ENCODE measurements around the gene A3GALT2. TPM values are rescaled to one million over a fixed set of nuclear protein-coding genes. Genes with fewer than 3 reads are reported as not detected.
A peak's percentile ranks its signal among the peaks of the same experiment; 100 is the strongest.

Gene A3GALT2
- total RNA-seq, 4 donors from 2014 or later, result not detected

- Histone ChIP-seq H3K27me3 (no peaks in the 10 kb centered on the region), H3K4me1 (peaks cover 10 to 33% (median 12%) of the 10 kb centered on the region in 4 donors), H3K9me3 (no peaks in the 10 kb centered on the region), H3K27ac (no peak overlapping the region), H3K36me3 (no peaks in the 10 kb centered on the region), H3K4me3 (no peak overlapping the region)
- TF ChIP-seq CTCF (IDR thresholded peaks at IDR 0.05), result no peak
- no peak for TF ChIP-seq EP300 (IDR thresholded peaks at IDR 0.05; ENCODE audit: low read depth)
- no peak for TF ChIP-seq POLR2AphosphoS5 (IDR thresholded peaks at IDR 0.05)
- intact Hi-C loops (cut with DNase I; ENCODE audit: low total_unique reads), result loop anchor here (2.0 kb wide), 1 partner anchor 74 kb away; no protein-coding TSS in a partner anchor
- WGBS, 2 donors (ENCODE audit: low coverage in 1 of 2), result 85 to 100% methylated on average over 1 to 15 of the region's 15 CpGs
- in situ Hi-C loops (cut with MboI; ENCODE audit: low pct_ligation_motif_present in 1 of 4, low pct_unique_long_range_greater_than_20kb in 1 of 4, low sequenced_read_pairs in 3 of 4), result loop anchor here (5.0 to 25.0 kb wide), 3 partner anchors 71 to 94 kb away; partner anchors contain the start of gene ZSCAN20 (in 1 of the 4)
- DNase-seq, result no peak
These were observed 47.5 kb upstream of the A3GALT2 start for GRCh38 chr1:33368431-33368830.

GRCh38 chr1:33367485-33368405 lies 46.8 kb upstream of the A3GALT2 start:
- H3K36me3 ChIP-seq, result no peaks in the 10 kb centered on the region
- no peak overlapping the region for H3K4me3 ChIP-seq
- 0 to 30% methylated on average over 2 to 23 of the region's 23 CpGs for WGBS, 2 donors (ENCODE audit: low coverage in 1 of 2)
- DNase-seq, result peak; percentile 89
- H3K27ac ChIP-seq, result peak overlapping the region; percentile 11 to 55 (median 36)
- no peaks in the 10 kb centered on the region for H3K9me3 ChIP-seq
- H3K4me1 ChIP-seq, result peaks cover 10 to 33% (median 13%) of the 10 kb centered on the region in 4 donors
- intact Hi-C loops (cut with DNase I; ENCODE audit: low total_unique reads) (loop anchor here (2.0 kb wide), 1 partner anchor 73 kb away; no protein-coding TSS in a partner anchor), in situ Hi-C loops (cut with MboI; ENCODE audit: low pct_ligation_motif_present in 1 of 4, low pct_unique_long_range_greater_than_20kb in 1 of 4, low sequenced_read_pairs in 3 of 4) (loop anchor here (5.0 to 25.0 kb wide), 3 partner anchors 70 to 95 kb away; partner anchors contain the start of gene ZSCAN20 (in 1 of the 4))
- no peaks in the 10 kb centered on the region for H3K27me3 ChIP-seq
- TF ChIP-seq EP300 (IDR thresholded peaks at IDR 0.05; ENCODE audit: low read depth) (no peak), CTCF (IDR thresholded peaks at IDR 0.05) (peak; percentile 95 to 98 (median 96))

- H3K9me3 ChIP-seq, result no peaks in the 10 kb centered on the region
- in situ Hi-C loops (cut with MboI; ENCODE audit: low pct_ligation_motif_present in 1 of 4, low pct_unique_long_range_greater_than_20kb in 1 of 4, low sequenced_read_pairs in 3 of 4) (loop anchor here (5.0 to 25.0 kb wide), 3 partner anchors 70 to 95 kb away; partner anchors contain the start of gene ZSCAN20 (in 1 of the 4)), intact Hi-C loops (cut with DNase I; ENCODE audit: low total_unique reads) (no loop called here)
- TF ChIP-seq POLR2A (IDR thresholded peaks at IDR 0.05) (no peak), CTCF (IDR thresholded peaks at IDR 0.05) (no peak), EP300 (IDR thresholded peaks at IDR 0.05; ENCODE audit: low read depth) (no peak), POLR2AphosphoS5 (IDR thresholded peaks at IDR 0.05) (no peak)
- no peaks in the 10 kb centered on the region for H3K27me3 ChIP-seq
- no peak for DNase-seq
- 72 to 79% methylated on average over 7 to 14 of the region's 14 CpGs for WGBS, 2 donors (ENCODE audit: low coverage in 1 of 2)
- H3K27ac ChIP-seq, result peak overlapping the region; percentile 24 to 79 (median 63)
- no peaks in the 10 kb centered on the region for H3K36me3 ChIP-seq
- H3K4me3 ChIP-seq, result no peak overlapping the region
- H3K4me1 ChIP-seq, result peaks cover 10 to 33% (median 13%) of the 10 kb centered on the region in 4 donors
These were observed 46.0 kb upstream of the A3GALT2 start for GRCh38 chr1:33366762-33367484.

- Histone ChIP-seq H3K4me1 (peaks cover 10 to 33% (median 13%) of the 10 kb centered on the region in 4 donors), H3K4me3 (no peak overlapping the region), H3K9me3 (no peaks in the 10 kb centered on the region), H3K36me3 (no peaks in the 10 kb centered on the region), H3K27ac (peak overlapping the region; percentile 65 to 79 (median 72)), H3K27me3 (no peaks in the 10 kb centered on the region)
- no peak for DNase-seq
- in situ Hi-C loops (cut with MboI; ENCODE audit: low pct_ligation_motif_present in 1 of 4, low pct_unique_long_range_greater_than_20kb in 1 of 4, low sequenced_read_pairs in 3 of 4), result loop anchor here (5.0 to 25.0 kb wide), 3 partner anchors 68 to 97 kb away; partner anchors contain the start of gene ZSCAN20 (in 1 of the 4)
- 80% methylated on average over 9 of the region's 9 CpGs; no CpG with 5 or more reads in 1 of the 2 donors for WGBS, 2 donors (ENCODE audit: low coverage in 1 of 2)
- no peak for TF ChIP-seq POLR2A (IDR thresholded peaks at IDR 0.05)
- TF ChIP-seq POLR2AphosphoS5 (IDR thresholded peaks at IDR 0.05), result no peak
- intact Hi-C loops (cut with DNase I; ENCODE audit: low total_unique reads), result no loop called here
These were observed 44.7 kb upstream of the A3GALT2 start for GRCh38 chr1:33365560-33365997.

All from transverse colon (tissue), 4 donors.